GM12892 (cell line): ENCODE measurements around the gene RAD54L.

Experiments used
- POLR2A ChIP-seq: IDR thresholded peaks from 2 replicates; pipeline ENCODE4 v1.6.1; 2011; ENCODE audit warnings: low read depth, low read length, control low read depth
- POLR2AphosphoS5 ChIP-seq: IDR thresholded peaks from 2 replicates; pipeline ENCODE4 v1.6.1; 2011; ENCODE audit warnings: low read depth, low read length, control low read depth

DNA sequence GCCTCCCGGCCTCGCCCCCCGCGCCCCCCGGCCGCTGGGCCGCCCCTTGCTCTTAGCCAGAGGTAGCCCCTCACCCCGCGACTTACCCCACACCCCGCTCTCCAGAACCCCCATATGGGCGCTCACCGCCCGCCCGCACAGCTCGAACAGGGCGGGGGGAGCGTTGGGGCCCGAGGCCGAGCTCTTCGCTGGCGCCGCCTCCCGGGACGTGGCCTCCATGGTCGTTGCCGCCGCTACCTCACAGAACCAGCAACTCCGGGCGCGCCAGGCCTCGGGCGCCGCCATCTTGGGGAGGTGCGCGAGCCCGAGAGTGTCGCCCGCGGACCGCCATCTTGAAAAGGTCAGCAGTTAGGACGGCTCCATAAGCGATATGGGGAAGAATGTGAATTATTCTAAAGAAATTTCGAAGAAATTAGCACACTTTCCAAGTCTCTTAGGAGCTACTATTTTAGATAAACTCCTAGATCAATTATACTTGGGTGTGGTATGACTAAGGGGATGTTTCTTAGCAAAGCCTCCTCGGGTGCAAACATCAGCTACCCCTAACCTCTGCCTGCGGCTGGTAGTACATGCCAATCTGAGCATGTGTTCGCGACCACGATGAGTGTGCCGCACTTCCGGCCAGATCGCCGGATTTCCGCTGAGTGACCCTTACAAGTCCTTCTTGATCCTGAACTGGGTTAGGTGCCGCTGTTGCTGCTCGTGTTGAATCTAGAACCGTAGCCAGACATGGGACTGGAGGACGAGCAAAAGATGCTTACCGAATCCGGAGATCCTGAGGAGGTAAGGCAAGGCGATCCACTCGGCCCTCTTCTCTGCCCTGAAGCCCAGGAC is 55.7 kb downstream of the RAD54L start, which contains the start of the genes LRRC41 and UQCRH:
- TF ChIP-seq POLR2A (peak; percentile 73; the same call in 1 of the 2 replicates), POLR2AphosphoS5 (peak; percentile 83)
